Motor neuron (in vitro differentiated cells): Measurements from ENCODE around the gene THEMIS. TPM values are rescaled to one million over a fixed set of nuclear protein-coding genes. Genes with fewer than 3 reads are reported as not detected.
A peak's percentile ranks its signal among the peaks of the same experiment; 100 is the strongest.

Experiments
- ATAC-seq, 8 experiments: fragments of 200-7000 bp; cut with Tn5 transposase; replicated peaks in 6 of 8; 2 replicates each; pipeline ENCODE4 v1.8.0; 2021; ENCODE audit warnings: mild to moderate bottlenecking in 8 of 8, moderate library complexity in 8 of 8
- H3K27ac ChIP-seq, 2 donors: fragments of 250-450 bp; sonication (Bioruptor Pico); 2 replicates each; pipeline ENCODE4 v1.9.0; 2021; ENCODE audit warnings: antibody characterized with exemption in 2 of 2, mild to moderate bottlenecking in 2 of 2, moderate library complexity in 1 of 2
- H3K4me1 ChIP-seq, 2 donors: fragments of 250-450 bp; sonication (Bioruptor Pico); replicated peaks in 1 of 2; 2 replicates each; pipeline ENCODE4 v1.6.1; 2021; ENCODE audit warnings: antibody characterized with exemption in 2 of 2, mild to moderate bottlenecking in 2 of 2, moderate library complexity in 1 of 2
- H3K4me3 ChIP-seq, 5 donors: fragments of 250-450 bp; sonication (Bioruptor Pico); 2 replicates each; pipeline ENCODE4 v1.9.0; 2021; ENCODE audit warnings: antibody characterized with exemption in 5 of 5, mild to moderate bottlenecking in 5 of 5, moderate library complexity in 4 of 5
- WGBS, 10 experiments: fragments of 450-650 bp; shearing (Covaris generic); methylation state at CpG; one replicate each; pipeline ENCODE4 v1.0.0; 2022; 5-methylcytosine and 5-hydroxymethylcytosine counted together
- in situ Hi-C, 9 experiments: fragments of 400-800 bp; cut with MboI; loops; one replicate each; pipeline ENCODE4 v1.15.0; 2021; ENCODE audit warnings: low sequenced_read_pairs in 9 of 9, low pct_unique_long_range_greater_than_20kb in 2 of 9; ENCODE audit not compliant: unreplicated experiment in 9 of 9
- total RNA-seq, 8 experiments: library from RNA; unstranded; fragments of 300-600 nt; gene quantifications; 2 replicates each; pipeline versions ENCODE4 v1.2.3 to v1.2.4, GENCODE V29; 2022

Gene THEMIS, protein sequence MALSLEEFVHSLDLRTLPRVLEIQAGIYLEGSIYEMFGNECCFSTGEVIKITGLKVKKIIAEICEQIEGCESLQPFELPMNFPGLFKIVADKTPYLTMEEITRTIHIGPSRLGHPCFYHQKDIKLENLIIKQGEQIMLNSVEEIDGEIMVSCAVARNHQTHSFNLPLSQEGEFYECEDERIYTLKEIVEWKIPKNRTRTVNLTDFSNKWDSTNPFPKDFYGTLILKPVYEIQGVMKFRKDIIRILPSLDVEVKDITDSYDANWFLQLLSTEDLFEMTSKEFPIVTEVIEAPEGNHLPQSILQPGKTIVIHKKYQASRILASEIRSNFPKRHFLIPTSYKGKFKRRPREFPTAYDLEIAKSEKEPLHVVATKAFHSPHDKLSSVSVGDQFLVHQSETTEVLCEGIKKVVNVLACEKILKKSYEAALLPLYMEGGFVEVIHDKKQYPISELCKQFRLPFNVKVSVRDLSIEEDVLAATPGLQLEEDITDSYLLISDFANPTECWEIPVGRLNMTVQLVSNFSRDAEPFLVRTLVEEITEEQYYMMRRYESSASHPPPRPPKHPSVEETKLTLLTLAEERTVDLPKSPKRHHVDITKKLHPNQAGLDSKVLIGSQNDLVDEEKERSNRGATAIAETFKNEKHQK
- under 1 TPM in 5 of 8 experiments, not detected in 3; 0.05 to 0.57 (median 0.24) TPM for total RNA-seq

DNA sequence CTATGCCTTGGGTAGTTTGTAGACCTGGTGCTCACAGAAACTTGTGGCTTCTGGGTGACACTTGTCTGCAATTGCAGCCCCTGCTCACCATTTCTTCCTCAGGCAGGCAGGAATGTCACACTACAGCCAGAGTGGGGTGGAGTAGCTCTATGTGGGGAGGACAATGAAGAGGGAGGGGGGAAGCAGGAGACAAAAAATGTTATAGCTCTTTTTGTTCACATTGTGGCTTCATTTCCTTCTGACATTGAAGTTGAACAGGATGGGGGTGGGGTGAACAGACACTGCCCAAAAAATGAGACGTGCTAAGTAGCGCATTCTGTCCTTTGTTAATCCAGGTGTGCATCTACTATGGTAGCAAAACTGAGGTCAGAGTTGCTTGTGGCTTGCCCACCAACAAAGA is at the start of gene THEMIS:
THEMIS (minus strand) TSS at position 124 of the 400 bp plus-strand sequence. CDS start 126 bp downstream, outside the sequence.
- in situ Hi-C loops: no loop called here

DNA sequence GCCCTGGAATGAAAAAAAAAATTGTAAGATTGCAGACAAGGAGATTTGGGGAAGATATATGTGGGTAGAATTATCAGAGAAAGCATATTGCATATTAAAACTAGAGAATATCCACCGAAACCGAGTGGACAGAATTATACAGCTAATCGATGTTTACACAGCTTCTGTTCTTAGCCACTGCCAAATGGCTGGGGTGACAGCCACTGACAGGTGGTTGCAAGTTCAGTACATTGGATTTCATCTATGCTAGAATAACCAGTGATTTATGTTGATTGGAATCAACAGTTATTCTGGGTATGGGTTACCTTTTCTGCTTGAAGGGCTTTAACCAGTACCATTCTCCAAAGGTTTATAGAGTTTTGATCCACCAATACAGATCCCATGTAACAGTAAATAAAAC is 48.4 kb upstream of the THEMIS start:
- no peak overlapping the region for H3K4me3 ChIP-seq
- ATAC-seq: no peak
- in situ Hi-C loops: no loop called here
- no peaks in the 10 kb centered on the region for H3K4me1 ChIP-seq
- H3K27ac ChIP-seq: no peak overlapping the region
- WGBS, 10 experiments: 51 to 93% (median 84%) methylated on average over 3 of the region's 3 CpGs; no CpG with 5 or more reads in 4 of the 10 experiments

More for the DNA sequence above, at the start of gene THEMIS:
- no peak within 1 kb of the TSS for H3K27ac ChIP-seq
- no peak within 1 kb of the TSS for H3K4me3 ChIP-seq
- ATAC-seq: no peak
- no peaks in the 10 kb centered on the region for H3K4me1 ChIP-seq
- 77 to 100% (median 100%) methylated on average over 1 to 2 of the region's 2 CpGs; no CpG with 5 or more reads in 4 of the 10 experiments for WGBS, 10 experiments

GRCh38 chr6:127946388-127946787 is 45.5 kb upstream of the THEMIS start:
- in situ Hi-C loops: no loop called here
- ATAC-seq: no peak
- Histone ChIP-seq H3K4me1 (no peaks in the 10 kb centered on the region), H3K4me3 (no peak overlapping the region), H3K27ac (no peak overlapping the region)
- WGBS, 10 experiments: 27 to 100% (median 80%) methylated on average over 1 to 2 of the region's 2 CpGs; no CpG with 5 or more reads in 2 of the 10 experiments

GRCh38 chr6:127945434-127946097 is 44.7 kb upstream of the THEMIS start:
- Histone ChIP-seq H3K27ac (no peak overlapping the region), H3K4me3 (no peak overlapping the region), H3K4me1 (no peaks in the 10 kb centered on the region)
- ATAC-seq: no peak
- WGBS, 10 experiments: 0 to 100% (median 73%) methylated on average over 1 to 3 of the region's 3 CpGs; no CpG with 5 or more reads in 2 of the 10 experiments
- in situ Hi-C loops: no loop called here

DNA sequence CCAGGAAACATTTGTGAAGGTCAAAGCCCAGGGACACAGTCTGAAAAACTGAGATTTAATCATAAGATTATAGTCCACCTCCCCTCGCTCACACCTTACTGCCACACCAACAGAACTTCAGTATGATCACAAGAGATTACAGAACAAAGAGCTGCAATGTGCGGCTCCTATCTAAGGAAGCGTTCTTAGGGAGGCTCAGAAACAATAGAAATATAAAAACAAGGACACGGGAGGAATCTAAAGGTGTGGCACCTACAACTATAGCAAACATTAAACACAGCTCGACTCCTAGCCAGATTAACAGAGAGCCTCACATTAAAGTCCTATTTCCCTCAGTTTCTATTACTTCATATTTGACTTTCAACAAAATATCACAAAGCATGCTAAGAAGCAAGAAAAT is 40.4 kb upstream of the THEMIS start:
- ATAC-seq: no peak
- WGBS, 10 experiments: 67 to 100% (median 88%) methylated on average over 2 to 5 of the region's 5 CpGs; no CpG with 5 or more reads in 1 of the 10 experiments
- in situ Hi-C loops: no loop called here
- Histone ChIP-seq H3K27ac (no peak overlapping the region), H3K4me3 (no peak overlapping the region), H3K4me1 (no peaks in the 10 kb centered on the region)

- WGBS, 10 experiments: 0 to 100% (median 56%) methylated on average over 1 to 3 of the region's 3 CpGs; no CpG with 5 or more reads in 2 of the 10 experiments
- H3K27ac ChIP-seq: no peak overlapping the region
- in situ Hi-C loops: no loop called here
- H3K4me3 ChIP-seq: no peak overlapping the region
- no peaks in the 10 kb centered on the region for H3K4me1 ChIP-seq
- ATAC-seq: peak in 2 of 8 experiments; percentile 27 to 56
These were observed 38.7 kb upstream of the THEMIS start for GRCh38 chr6:127939442-127940066.

DNA sequence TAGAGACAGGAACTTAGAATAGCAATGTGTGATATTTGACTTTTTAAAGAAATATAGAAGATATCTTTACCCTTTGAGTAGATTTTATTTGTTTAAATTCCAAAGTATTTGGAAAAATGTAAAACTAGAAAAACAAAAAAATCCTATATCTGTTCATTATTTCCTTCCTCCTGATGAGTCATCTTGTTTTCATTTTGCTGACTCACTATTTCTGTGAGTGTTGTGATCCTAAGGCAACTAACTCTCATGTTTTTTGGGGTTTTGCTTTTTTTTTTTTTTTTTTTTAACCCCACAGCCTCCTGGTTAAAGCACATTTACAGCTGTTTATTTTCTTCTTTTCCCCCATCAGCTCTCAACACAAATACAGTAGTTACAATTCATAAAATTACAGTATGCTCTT is 37.8 kb upstream of the THEMIS start:
- Histone ChIP-seq H3K27ac (no peak overlapping the region), H3K4me1 (no peaks in the 10 kb centered on the region), H3K4me3 (no peak overlapping the region)
- peak in 2 of 8 experiments; percentile 31 to 65 for ATAC-seq
- in situ Hi-C loops: no loop called here

DNA sequence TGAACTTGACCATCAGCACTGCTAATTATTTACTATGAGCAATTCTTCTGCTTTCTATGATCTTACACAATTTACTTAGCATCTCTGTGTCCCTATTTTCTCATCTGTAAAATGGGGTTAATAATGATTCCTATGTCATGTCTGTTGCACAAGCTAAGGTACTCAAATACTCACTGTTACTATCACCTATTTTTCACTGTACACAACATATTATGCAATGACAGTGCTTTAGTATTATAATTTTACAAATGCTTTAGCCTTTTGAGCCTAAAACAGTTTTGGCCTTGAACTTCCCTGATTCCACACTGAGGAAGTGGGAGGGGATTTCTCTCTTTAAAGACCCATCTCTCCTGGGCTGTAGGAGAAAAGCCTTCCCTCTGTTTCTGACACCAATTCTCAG is 36.9 kb upstream of the THEMIS start:
- Histone ChIP-seq H3K4me3 (no peak overlapping the region), H3K4me1 (no peaks in the 10 kb centered on the region), H3K27ac (no peak overlapping the region)
- ATAC-seq: no peak
- in situ Hi-C loops: no loop called here

GRCh38 chr6:127937102-127937501 is 36.2 kb upstream of the THEMIS start:
- Histone ChIP-seq H3K4me1 (no peaks in the 10 kb centered on the region), H3K27ac (no peak overlapping the region), H3K4me3 (no peak overlapping the region)
- WGBS, 10 experiments: 16 to 95% (median 80%) methylated on average over 1 to 2 of the region's 2 CpGs; no CpG with 5 or more reads in 3 of the 10 experiments
- in situ Hi-C loops: no loop called here
- ATAC-seq: no peak

- no peaks in the 10 kb centered on the region for H3K4me1 ChIP-seq
- WGBS, 10 experiments: 0 to 100% (median 52%) methylated on average over 1 of the region's 1 CpG; no CpG with 5 or more reads in 2 of the 10 experiments
- in situ Hi-C loops: no loop called here
- peak in 3 of 8 experiments; percentile 33 to 56 (median 33) for ATAC-seq
- H3K27ac ChIP-seq: no peak overlapping the region
- no peak overlapping the region for H3K4me3 ChIP-seq
These were observed 34.1 kb upstream of the THEMIS start for GRCh38 chr6:127934956-127935355.

- WGBS, 10 experiments: 59 to 97% (median 82%) methylated on average over 1 to 7 of the region's 7 CpGs
- Histone ChIP-seq H3K4me3 (no peak overlapping the region), H3K4me1 (no peaks in the 10 kb centered on the region), H3K27ac (no peak overlapping the region)
- in situ Hi-C loops: no loop called here
- ATAC-seq: peak in 1 of 8 experiments; percentile 56
These were observed 33.3 kb upstream of the THEMIS start for GRCh38 chr6:127933852-127934840.

DNA sequence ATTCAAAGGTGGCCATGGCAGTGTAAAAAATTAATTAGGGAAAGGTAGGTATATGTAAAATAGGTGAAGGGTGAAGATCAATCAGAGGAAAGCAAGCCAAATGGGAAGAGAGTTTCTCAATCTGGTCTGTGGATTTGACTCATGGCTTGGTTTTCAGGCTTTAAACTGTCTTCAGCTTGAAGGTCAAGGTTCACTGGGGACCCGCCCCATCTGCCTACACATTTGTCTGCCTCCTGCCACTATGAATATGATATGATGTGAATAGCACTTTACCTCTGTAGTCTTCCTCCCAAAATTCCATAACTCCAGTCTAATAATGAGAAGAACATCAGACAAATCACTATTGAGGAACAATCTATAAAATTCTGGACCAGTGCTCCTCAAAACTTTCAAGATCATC is 32.3 kb upstream of the THEMIS start:
- no peaks in the 10 kb centered on the region for H3K4me1 ChIP-seq
- no peak for ATAC-seq
- WGBS, 10 experiments: 63 to 100% (median 83%) methylated on average over 1 of the region's 1 CpG; no CpG with 5 or more reads in 3 of the 10 experiments
- no peak overlapping the region for H3K4me3 ChIP-seq
- no peak overlapping the region for H3K27ac ChIP-seq
- in situ Hi-C loops: no loop called here
